CD4-positive, alpha-beta T cell treated with Interleukin-1 beta for 1 hour (primary cell): Measurements from ENCODE around the gene ATP13A2.

Source experiments
- DNase-seq, 2 donors: peaks; one replicate each; pipeline ENCODE4 v3.0.0-alpha.2; 2020 to 2022

ATP13A2 gene

GRCh38 chr1:17001760-17002523 lies 9.8 kb downstream of the ATP13A2 start:
- DNase-seq: no peak

- no peak for DNase-seq
These were observed 11.9 kb downstream of the ATP13A2 start for GRCh38 chr1:16999863-17000262.

- no peak for DNase-seq
These were observed 13.1 kb downstream of the ATP13A2 start for GRCh38 chr1:16998589-16998988.

- no peak for DNase-seq
These were observed 14.9 kb downstream of the ATP13A2 start for GRCh38 chr1:16996845-16997244.

- DNase-seq: no peak
These were observed 18.1 kb downstream of the ATP13A2 start for GRCh38 chr1:16993521-16994038.

GRCh38 chr1:16992675-16993074 lies 19.1 kb downstream of the ATP13A2 start:
- DNase-seq: no peak

- no peak for DNase-seq
These were observed 19.6 kb downstream of the ATP13A2 start for GRCh38 chr1:16992102-16992501.

- DNase-seq: no peak
These were observed 20.2 kb downstream of the ATP13A2 start for GRCh38 chr1:16991571-16991970.

GRCh38 chr1:16989676-16990391 lies 21.9 kb downstream of the ATP13A2 start:
- DNase-seq: no peak

GRCh38 chr1:16988210-16988609 lies 23.5 kb downstream of the ATP13A2 start:
- no peak for DNase-seq

GRCh38 chr1:16986962-16987361 lies 24.8 kb downstream of the ATP13A2 start:
- DNase-seq: no peak

- DNase-seq: no peak
These were observed 25.2 kb downstream of the ATP13A2 start for GRCh38 chr1:16986560-16986959.

- DNase-seq: no peak
These were observed 25.6 kb downstream of the ATP13A2 start for GRCh38 chr1:16986113-16986512.

- no peak for DNase-seq
These were observed 27.0 kb downstream of the ATP13A2 start for GRCh38 chr1:16984717-16985116.

- no peak for DNase-seq
These were observed 28.1 kb downstream of the ATP13A2 start for GRCh38 chr1:16983649-16984048.

GRCh38 chr1:16982902-16983301 lies 28.8 kb downstream of the ATP13A2 start:
- DNase-seq: no peak

GRCh38 chr1:16981269-16981849 lies 30.4 kb downstream of the ATP13A2 start:
- DNase-seq: no peak

GRCh38 chr1:16980473-16981268 lies 31.1 kb downstream of the ATP13A2 start, which contains the start of gene MFAP2:
Gene MFAP2, minus strand, starts transcription at chr1:16980620. Its CDS starts 2,347 bp downstream, at chr1:16978273.
- DNase-seq: no peak

GRCh38 chr1:16979475-16980327 lies 32.0 kb downstream of the ATP13A2 start:
- no peak for DNase-seq

- no peak for DNase-seq
These were observed 32.9 kb downstream of the ATP13A2 start for GRCh38 chr1:16978567-16979474.

- DNase-seq: no peak
These were observed 33.6 kb downstream of the ATP13A2 start for GRCh38 chr1:16978139-16978538.
